ENCODE measurements around the gene KRTAP19-8. TPM values are rescaled to one million over a fixed set of nuclear protein-coding genes. Genes with fewer than 3 reads are reported as not detected.

Gene KRTAP19-8
- total and polyA plus RNA-seq, 2 donors (not counting 1 experiment from before 2014, with no cell fraction given), result not detected

DNA sequence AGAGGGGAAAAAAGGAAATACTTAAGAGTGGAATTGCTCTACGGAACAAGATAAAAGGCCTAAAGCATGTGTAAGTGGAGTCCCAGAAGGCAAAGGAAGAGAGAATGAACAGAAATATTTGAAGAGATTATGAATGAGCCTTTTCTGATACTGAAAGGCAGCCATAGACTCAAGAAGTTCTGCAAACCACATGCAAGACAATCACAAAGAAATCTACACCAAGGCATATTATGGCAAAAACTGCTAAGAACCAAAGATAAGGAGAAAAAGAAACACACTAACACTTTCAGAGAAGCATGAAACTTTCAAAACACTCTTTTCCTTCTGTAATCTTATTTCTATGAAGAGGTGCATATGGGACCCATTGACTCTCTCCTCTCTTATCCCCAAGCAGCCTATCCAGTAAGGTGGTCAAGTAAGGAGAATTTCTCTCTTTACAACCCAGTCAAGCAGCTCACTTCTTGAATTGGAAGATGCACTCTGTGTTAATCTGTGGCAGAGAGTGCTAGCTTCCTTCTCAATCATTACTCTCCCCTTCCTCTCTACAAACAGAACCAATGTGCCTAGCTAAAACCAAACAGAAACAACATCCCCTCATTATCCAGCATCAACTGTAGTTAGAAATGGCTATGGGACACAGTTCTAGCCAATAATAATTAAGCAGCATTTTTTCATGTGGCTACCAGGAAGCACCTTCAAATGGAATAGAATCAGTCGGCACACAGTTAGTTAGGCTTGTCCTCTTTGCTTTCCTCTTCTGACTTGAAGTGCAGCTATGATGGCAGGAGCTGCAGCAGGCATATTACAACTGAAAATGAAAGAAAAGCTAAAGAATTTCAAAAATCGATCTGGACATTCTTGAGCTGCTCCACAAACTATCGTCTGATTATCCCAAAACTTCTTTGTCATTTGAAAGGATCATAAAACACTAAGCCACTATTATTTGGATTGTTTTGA is 25.9 kb downstream of the KRTAP19-8 start:
- H3K27ac Mint-ChIP-seq, result no peak overlapping the region
- no peak overlapping the region for H3K27ac ChIP-seq (ENCODE audit: low read length in 2 of 2)
- H3K9ac ChIP-seq (ENCODE audit: low read length), result no peak overlapping the region
- H3K9me3 ChIP-seq (ENCODE audit: control extremely low read depth in 1 of 3, control insufficient read depth in 2 of 3, insufficient read depth in 1 of 3, low read length in 2 of 3), result no peaks in the 10 kb centered on the region
- intact Hi-C loops (cut with micrococcal nuclease), result no loop called here
- POLR2A ChIA-PET, result no interaction called here
- H3K4me1 Mint-ChIP-seq, result no peaks in the 10 kb centered on the region
- H3K4me3 Mint-ChIP-seq, result no peak overlapping the region
- H3K4me2 ChIP-seq (replicated peaks; ENCODE audit: low read depth, low read length, poor library complexity, severe bottlenecking), result no peak overlapping the region
- H3K36me3 ChIP-seq (replicated peaks in 1 of 2; ENCODE audit: control extremely low read depth in 1 of 2, control insufficient read depth in 1 of 2, extremely low read depth in 1 of 2, insufficient read depth in 2 of 2, low read length in 1 of 2), result no peaks in the 10 kb centered on the region
- 100% methylated on average over 1 of the region's 4 CpGs for WGBS (ENCODE audit: insufficient coverage)
- no peaks in the 10 kb centered on the region for H3K27me3 ChIP-seq (replicated peaks in 1 of 4; ENCODE audit: control extremely low read depth in 1 of 4, control insufficient read depth in 3 of 4, insufficient read depth in 4 of 4, low read length in 3 of 4)
- H3K79me2 ChIP-seq (ENCODE audit: control insufficient read depth, insufficient read depth, low read length), result no peaks in the 10 kb centered on the region
- no peak for TF ChIP-seq EZH2 (IDR thresholded peaks at IDR 0.05; ENCODE audit: borderline replicate concordance, insufficient read depth, low read depth, low read length, poor library complexity, severe bottlenecking)
- no peak for TF ChIP-seq CTCF (IDR thresholded peaks at IDR 0.05)
- ATAC-seq (ENCODE audit: low read depth), result no peak
- no peaks in the 10 kb centered on the region for H3K27me3 Mint-ChIP-seq
- no peaks in the 10 kb centered on the region for H3K4me1 ChIP-seq (ENCODE audit: control insufficient read depth in 2 of 2, insufficient read depth in 2 of 2, low read length in 2 of 2)
- CTCF ChIA-PET, result no interaction called here
- H4K20me1 ChIP-seq (ENCODE audit: control insufficient read depth, insufficient read depth, low read length, poor library complexity, severe bottlenecking), result no peaks in the 10 kb centered on the region
- no peak overlapping the region for H3K4me3 ChIP-seq (ENCODE audit: control extremely low read depth in 1 of 5, extremely low read depth in 1 of 5, insufficient read depth in 1 of 5, low read depth in 2 of 5, low read length in 4 of 5)
- DNase-seq, result no peak
- no peak overlapping the region for H2AFZ ChIP-seq (ENCODE audit: insufficient read depth, low read depth, low read length, poor library complexity, severe bottlenecking)
- H3K9me3 Mint-ChIP-seq (ENCODE audit: insufficient read depth), result no peaks in the 10 kb centered on the region

DNA sequence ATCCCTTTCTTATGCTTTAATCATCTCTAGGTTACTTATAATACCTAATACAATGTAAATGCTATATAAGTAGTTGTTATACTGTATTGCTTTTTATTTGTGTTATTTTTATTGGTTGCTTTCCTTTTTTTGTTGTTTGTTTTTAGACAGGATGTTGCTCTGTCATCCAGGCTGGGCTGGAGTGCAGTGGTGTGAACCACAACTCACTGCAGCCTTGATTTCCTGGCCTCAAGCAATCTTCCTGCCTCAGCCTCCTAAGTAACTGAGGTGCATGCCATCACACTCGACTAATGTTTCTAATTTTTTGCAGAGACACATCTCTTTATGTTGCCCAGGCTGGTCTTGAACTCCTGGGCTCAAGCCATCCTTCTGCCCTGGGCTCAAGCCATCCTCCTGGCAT is 26.9 kb downstream of the KRTAP19-8 start:
- Histone ChIP-seq H4K20me1 (ENCODE audit: control insufficient read depth, insufficient read depth, low read length, poor library complexity, severe bottlenecking) (no peaks in the 10 kb centered on the region), H3K9me3 (ENCODE audit: control extremely low read depth in 1 of 3, control insufficient read depth in 2 of 3, insufficient read depth in 1 of 3, low read length in 2 of 3) (no peaks in the 10 kb centered on the region), H3K79me2 (ENCODE audit: control insufficient read depth, insufficient read depth, low read length) (no peaks in the 10 kb centered on the region), H3K36me3 (replicated peaks in 1 of 2; ENCODE audit: control extremely low read depth in 1 of 2, control insufficient read depth in 1 of 2, extremely low read depth in 1 of 2, insufficient read depth in 2 of 2, low read length in 1 of 2) (no peaks in the 10 kb centered on the region), H3K27me3 (replicated peaks in 1 of 4; ENCODE audit: control extremely low read depth in 1 of 4, control insufficient read depth in 3 of 4, insufficient read depth in 4 of 4, low read length in 3 of 4) (no peaks in the 10 kb centered on the region), H3K4me1 (ENCODE audit: control insufficient read depth in 2 of 2, insufficient read depth in 2 of 2, low read length in 2 of 2) (no peaks in the 10 kb centered on the region), H3K9ac (ENCODE audit: low read length) (no peak overlapping the region), H3K4me2 (replicated peaks; ENCODE audit: low read depth, low read length, poor library complexity, severe bottlenecking) (no peak overlapping the region), H3K27ac (ENCODE audit: low read length in 2 of 2) (no peak overlapping the region), H2AFZ (ENCODE audit: insufficient read depth, low read depth, low read length, poor library complexity, severe bottlenecking) (no peak overlapping the region), H3K4me3 (ENCODE audit: control extremely low read depth in 1 of 5, extremely low read depth in 1 of 5, insufficient read depth in 1 of 5, low read depth in 2 of 5, low read length in 4 of 5) (no peak overlapping the region)
- Mint-ChIP-seq H3K4me3 (no peak overlapping the region), H3K9me3 (ENCODE audit: insufficient read depth) (no peaks in the 10 kb centered on the region), H3K27ac (no peak overlapping the region), H3K4me1 (no peaks in the 10 kb centered on the region), H3K27me3 (no peaks in the 10 kb centered on the region)
- 40% methylated on average over 1 of the region's 1 CpG for WGBS (ENCODE audit: insufficient coverage)
- POLR2A ChIA-PET, result no interaction called here
- CTCF ChIA-PET, result no interaction called here
- DNase-seq (no peak), ATAC-seq (ENCODE audit: low read depth) (no peak)
- intact Hi-C loops (cut with micrococcal nuclease), result no loop called here
- TF ChIP-seq EZH2 (IDR thresholded peaks at IDR 0.05; ENCODE audit: borderline replicate concordance, insufficient read depth, low read depth, low read length, poor library complexity, severe bottlenecking) (no peak), CTCF (IDR thresholded peaks at IDR 0.05) (no peak)

Data from B cell (primary cell).